K562 (cell line): ENCODE data around the gene OXNAD1. TPM values are rescaled to one million over a fixed set of nuclear protein-coding genes. Genes with fewer than 3 reads are reported as not detected.

Source experiments
- ATAC-seq: fragments of 200-7000 bp; cut with Tn5 transposase; 3 replicates; pipeline ENCODE4 v1.9.1; 2020; ENCODE audit warnings: moderate library complexity
- BruUV-seq: library from RNA; stranded (reverse); fragments of 400-500 nt; replicated peaks from 2 replicates; lab custom pipeline; 2021; lab: Mats Ljungman, UMichigan
- CTCF ChIA-PET: fragments of 300-600 bp; formaldehyde crosslinking; extraction: SDS; loops from one replicate; lab custom pipeline; 2021; ENCODE audit warnings: low intra/inter-chr PET ratio; lab: Yijun Ruan, JAX
- POLR2A ChIA-PET: fragments of 300-600, 350-650 bp; sonication (Branson Sonifier 250); formaldehyde crosslinking; extraction: SDS; loops from one replicate; lab custom pipeline; 2021; ENCODE audit warnings: antibody characterized with exemption, inconsistent platforms; lab: Yijun Ruan, JAX
- DNase-seq, 4 experiments: peaks; one replicate each; pipeline versions ENCODE4 v3.0.0 to v3.0.0-alpha.2; 2011 to 2018; ENCODE audit warnings: low spot score in 3 of 4, mixed read lengths in 3 of 4; ENCODE audit errors: extremely low read depth in 1 of 4
- FAIRE-seq: peaks from 2 replicates; lab custom pipeline; 2011; peaks lifted over from hg19 to GRCh38; lab: Jason Lieb, UNC
- H2AFZ ChIP-seq: 2 replicates; pipeline ENCODE4 v1.6.0; 2011; ENCODE audit warnings: low read depth, low read length, control low read depth, inconsistent platforms
- H3K27ac ChIP-seq: fragments of 200-600 bp; 3 replicates; pipeline ENCODE4 v1.8.0; 2011; ENCODE audit warnings: low read depth, mild to moderate bottlenecking, control low read depth, inconsistent platforms, low read length, moderate library complexity, mixed read lengths; ENCODE audit errors: extremely low read depth
- H3K27me3 ChIP-seq, 2 experiments: fragments of 300-600 bp in 1 of 2; 2 replicates in 1 of 2; 3 replicates in 1 of 2; pipeline versions ENCODE4 v1.6.0 to v1.8.0; 2011; ENCODE audit warnings: inconsistent platforms in 2 of 2, low read length in 2 of 2, mild to moderate bottlenecking in 1 of 2, mixed read lengths in 1 of 2, moderate library complexity in 1 of 2; ENCODE audit not compliant: control insufficient read depth in 2 of 2, insufficient read depth in 2 of 2
- H3K36me3 ChIP-seq: fragments of 300-600 bp; 3 replicates; pipeline ENCODE4 v1.8.0; 2011; ENCODE audit warnings: mild to moderate bottlenecking, low read length, inconsistent platforms; ENCODE audit not compliant: control insufficient read depth, insufficient read depth
- H3K4me1 ChIP-seq, 2 experiments: fragments of 200-600 bp in 1 of 2; replicated peaks in 1 of 2; 2 replicates in 1 of 2; 3 replicates in 1 of 2; pipeline versions ENCODE4 v1.5.1 to v1.8.0; 2011; ENCODE audit warnings: inconsistent platforms in 2 of 2, low read length in 2 of 2, mild to moderate bottlenecking in 1 of 2, mixed read lengths in 1 of 2, moderate library complexity in 1 of 2; ENCODE audit not compliant: control insufficient read depth in 2 of 2, insufficient read depth in 2 of 2
- H3K4me2 ChIP-seq: 2 replicates; pipeline ENCODE4 v1.6.1; 2011; ENCODE audit warnings: low read length, control low read depth, inconsistent platforms, mixed read lengths; ENCODE audit not compliant: insufficient read depth
- H3K4me3 ChIP-seq: fragments of 200-600 bp; sonication (generic), shearing (Covaris generic); 2 replicates; pipeline ENCODE4 v1.5.1; 2016; ENCODE audit warnings: control low read depth, inconsistent platforms
- H3K79me2 ChIP-seq: fragments of 200-600 bp; 3 replicates; pipeline ENCODE4 v1.8.0; 2011; ENCODE audit warnings: low read length, inconsistent platforms; ENCODE audit not compliant: control insufficient read depth, insufficient read depth
- H3K9ac ChIP-seq, 2 experiments: 2 replicates each; pipeline versions ENCODE4 v1.6.0 to v1.6.1; 2011; ENCODE audit warnings: low read depth in 2 of 2, low read length in 2 of 2, control low read depth in 1 of 2, inconsistent platforms in 1 of 2, mild to moderate bottlenecking in 1 of 2, mixed read lengths in 1 of 2; ENCODE audit not compliant: insufficient read depth in 1 of 2
- H3K9me1 ChIP-seq: one replicate; pipeline ENCODE4 v1.6.0; 2011; ENCODE audit warnings: inconsistent platforms, mild to moderate bottlenecking, low read length, moderate library complexity; ENCODE audit not compliant: control insufficient read depth, insufficient read depth
- H3K9me3 ChIP-seq: replicated peaks from 2 replicates; pipeline ENCODE4 v1.5.1; 2011; ENCODE audit warnings: low read depth, low read length, inconsistent platforms; ENCODE audit not compliant: control insufficient read depth, insufficient read depth
- H4K20me1 ChIP-seq: replicated peaks from 2 replicates; pipeline ENCODE4 v1.6.1; 2011; ENCODE audit warnings: low read length, inconsistent platforms, mixed read lengths; ENCODE audit not compliant: control insufficient read depth, insufficient read depth
- BHLHE40 ChIP-seq: IDR thresholded peaks from 2 replicates; pipeline ENCODE4 v1.6.1; 2011; ENCODE audit warnings: low read length, improper control_type of control experiment
- HNRNPLL ChIP-seq: fragments of 200-400 bp; formaldehyde crosslinking; IDR thresholded peaks from 2 replicates; pipeline ENCODE4 v1.6.1; 2017; ENCODE audit warnings: low read length, low read depth, mild to moderate bottlenecking; ENCODE audit not compliant: poor library complexity, severe bottlenecking
- PRMT5 ChIP-seq: sonication (generic); formaldehyde crosslinking; IDR thresholded peaks from 2 replicates; pipeline ENCODE4 v1.5.0; 2020; ENCODE audit warnings: missing genetic modification reagents
- RUNX1 ChIP-seq: sonication (generic); IDR thresholded peaks from 2 replicates; pipeline ENCODE4 v1.6.1; 2016; ENCODE audit warnings: antibody characterized with exemption, low read depth
- SMAD1 ChIP-seq: fragments of 150-350 bp; IDR thresholded peaks from 2 replicates; pipeline ENCODE4 v1.6.1; 2014; ENCODE audit warnings: low read length, low read depth; ENCODE audit not compliant: partially characterized antibody
- ZNF175 ChIP-seq: fragments of 200-800 bp; sonication (Bioruptor generic); IDR thresholded peaks from 2 replicates; pipeline ENCODE4 v1.6.1; 2016; ENCODE audit warnings: low read depth, mild to moderate bottlenecking, missing genetic modification characterization, missing compliant biosample characterization
- ZNF444 ChIP-seq: fragments of 250-450 bp; sonication (Bioruptor Pico); IDR thresholded peaks from 2 replicates; pipeline ENCODE4 v1.4.0; 2020; ENCODE audit warnings: mild to moderate bottlenecking, moderate library complexity
- ZNF695 ChIP-seq: fragments of 450-650 bp; formaldehyde crosslinking; IDR thresholded peaks from 2 replicates; pipeline ENCODE4 v1.4.0; 2020; ENCODE audit warnings: mild to moderate bottlenecking, moderate library complexity
- WGBS: fragments of 100-300 bp; shearing (Covaris generic); methylation state at CpG from one replicate; pipeline ENCODE4 v1.1.6; 2016; ENCODE audit warnings: low coverage, mixed read lengths; ENCODE audit not compliant: insufficient coverage; ENCODE audit errors: missing lambda C conversion rate; 5-methylcytosine and 5-hydroxymethylcytosine counted together
- in situ Hi-C: fragments of 300-500 bp; cut with MboI; formaldehyde crosslinking; loops from 4 replicates; pipeline ENCODE4 v1.15.0; 2018; ENCODE audit warnings: inconsistent platforms, mixed read lengths
- intact Hi-C: fragments of 100-400 bp; cut with micrococcal nuclease; formaldehyde crosslinking; loops from 2 replicates; pipeline ENCODE4 v1.14.2; 2022
- polyA plus RNA-seq, 8 experiments: library from polyadenylated mRNA; depleted of rRNA in 4 of 8; stranded (reverse) in 5 of 8; unstranded in 3 of 8; fragments of >200 nt; fragmentation: Nextera tagmentation in 2 of 8; fragmentation: Illumina TruSeq in 1 of 8; extraction: Ambion mirVana in 2 of 8; extraction: Trizol in 1 of 8; gene quantifications; 2 replicates each; pipeline versions ENCODE4 v1.2.1 to v1.2.3, GENCODE V29; 2011 to 2014; ENCODE audit warnings: inconsistent platforms in 1 of 8, missing spikeins in 1 of 8
- total RNA-seq, 7 experiments: library from RNA; depleted of rRNA in 6 of 7; stranded (reverse); fragments of >200 nt in 6 of 7; fragmentation: Illumina TruSeq in 2 of 7; extraction: Trizol in 2 of 7; gene quantifications; 2 replicates each; pipeline versions ENCODE4 v1.2.1 to v1.2.3, GENCODE V29; 2011 to 2021; ENCODE audit warnings: low replicate concordance in 1 of 7
- TF ChIP-seq, protein P1 (sequence below), 2 experiments: fragments of 450-650 bp; IDR thresholded peaks; 2 replicates each; pipeline ENCODE4 v1.6.1; 2018; ENCODE audit warnings: mild to moderate bottlenecking in 2 of 2, low read depth in 1 of 2; ENCODE audit not compliant: partially characterized antibody in 2 of 2
- TF ChIP-seq, protein P2 (sequence below): fragments of 450-650 bp; formaldehyde crosslinking; IDR thresholded peaks from 2 replicates; pipeline ENCODE4 v1.4.0; 2020; ENCODE audit warnings: mild to moderate bottlenecking, moderate library complexity

OXNAD1 gene
- total and polyA plus RNA-seq, 9 of the 15 experiments (the other 6 are each of a cell fraction or from before 2014, with no cell fraction given), result 12.8 to 44.4 (median 41.1) TPM

DNA sequence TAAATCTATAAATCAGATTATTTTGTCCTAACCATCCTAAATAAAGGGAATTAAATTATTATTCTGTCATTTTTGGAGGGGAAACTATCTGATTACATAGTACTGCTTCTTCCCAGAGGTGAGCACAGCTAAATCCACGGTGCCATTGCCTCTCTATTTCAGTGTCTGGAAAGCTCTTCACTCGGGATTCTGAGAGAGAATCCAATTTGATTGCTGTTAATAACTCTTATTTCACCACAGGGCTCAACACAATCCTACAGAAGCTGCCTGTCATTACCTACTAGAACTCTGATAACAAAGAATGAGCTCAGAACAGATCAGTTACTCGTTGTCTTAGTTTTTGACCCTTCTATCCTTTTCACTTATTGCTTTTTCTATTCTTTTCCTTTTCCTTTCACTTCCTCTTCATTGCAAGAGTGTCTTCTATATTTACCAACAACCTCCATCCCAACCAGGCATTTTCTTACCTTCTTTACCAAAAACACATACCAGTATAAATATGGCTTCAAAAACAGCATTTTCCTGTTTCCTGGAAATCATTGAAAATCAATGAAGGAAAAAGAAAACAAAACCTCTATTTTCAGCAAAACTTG, 30.4 kb downstream of the OXNAD1 start:
- no peaks in the 10 kb centered on the region for H3K9me1 ChIP-seq
- ATAC-seq (no peak), DNase-seq (no peak), FAIRE-seq (no peak)
- WGBS, result 74% methylated on average over 3 of the region's 3 CpGs
- intact Hi-C loops (no loop called here), in situ Hi-C loops (no loop called here)
- CTCF ChIA-PET, result no interaction called here
- H3K79me2 ChIP-seq, result peaks cover 26% of the 10 kb centered on the region
- H3K9me3 ChIP-seq, result peaks cover 5% of the 10 kb centered on the region
- no TSS peak for BruUV-seq
- no peak overlapping the region for H2AFZ ChIP-seq
- H3K27ac ChIP-seq, result no peak overlapping the region
- H3K4me3 ChIP-seq, result no peak overlapping the region
- TF ChIP-seq SMAD1, result no peak
- TF ChIP-seq ZNF175, result no peak
- TF ChIP-seq PRMT5 (CRISPR knock-in tag), result no peak
- TF ChIP-seq, protein P1, sequence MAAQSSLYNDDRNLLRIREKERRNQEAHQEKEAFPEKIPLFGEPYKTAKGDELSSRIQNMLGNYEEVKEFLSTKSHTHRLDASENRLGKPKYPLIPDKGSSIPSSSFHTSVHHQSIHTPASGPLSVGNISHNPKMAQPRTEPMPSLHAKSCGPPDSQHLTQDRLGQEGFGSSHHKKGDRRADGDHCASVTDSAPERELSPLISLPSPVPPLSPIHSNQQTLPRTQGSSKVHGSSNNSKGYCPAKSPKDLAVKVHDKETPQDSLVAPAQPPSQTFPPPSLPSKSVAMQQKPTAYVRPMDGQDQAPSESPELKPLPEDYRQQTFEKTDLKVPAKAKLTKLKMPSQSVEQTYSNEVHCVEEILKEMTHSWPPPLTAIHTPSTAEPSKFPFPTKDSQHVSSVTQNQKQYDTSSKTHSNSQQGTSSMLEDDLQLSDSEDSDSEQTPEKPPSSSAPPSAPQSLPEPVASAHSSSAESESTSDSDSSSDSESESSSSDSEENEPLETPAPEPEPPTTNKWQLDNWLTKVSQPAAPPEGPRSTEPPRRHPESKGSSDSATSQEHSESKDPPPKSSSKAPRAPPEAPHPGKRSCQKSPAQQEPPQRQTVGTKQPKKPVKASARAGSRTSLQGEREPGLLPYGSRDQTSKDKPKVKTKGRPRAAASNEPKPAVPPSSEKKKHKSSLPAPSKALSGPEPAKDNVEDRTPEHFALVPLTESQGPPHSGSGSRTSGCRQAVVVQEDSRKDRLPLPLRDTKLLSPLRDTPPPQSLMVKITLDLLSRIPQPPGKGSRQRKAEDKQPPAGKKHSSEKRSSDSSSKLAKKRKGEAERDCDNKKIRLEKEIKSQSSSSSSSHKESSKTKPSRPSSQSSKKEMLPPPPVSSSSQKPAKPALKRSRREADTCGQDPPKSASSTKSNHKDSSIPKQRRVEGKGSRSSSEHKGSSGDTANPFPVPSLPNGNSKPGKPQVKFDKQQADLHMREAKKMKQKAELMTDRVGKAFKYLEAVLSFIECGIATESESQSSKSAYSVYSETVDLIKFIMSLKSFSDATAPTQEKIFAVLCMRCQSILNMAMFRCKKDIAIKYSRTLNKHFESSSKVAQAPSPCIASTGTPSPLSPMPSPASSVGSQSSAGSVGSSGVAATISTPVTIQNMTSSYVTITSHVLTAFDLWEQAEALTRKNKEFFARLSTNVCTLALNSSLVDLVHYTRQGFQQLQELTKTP (IDR thresholded peaks at IDR 0.05; ENCODE audit: low read depth in 1 of 2, partially characterized antibody in 2 of 2), result no peak
- no peak for TF ChIP-seq ZNF695 (CRISPR knock-in tag)
- TF ChIP-seq BHLHE40, result no peak
- no peak for TF ChIP-seq RUNX1
- TF ChIP-seq ZNF444 (CRISPR knock-in tag), result no peak
- TF ChIP-seq, protein P2, sequence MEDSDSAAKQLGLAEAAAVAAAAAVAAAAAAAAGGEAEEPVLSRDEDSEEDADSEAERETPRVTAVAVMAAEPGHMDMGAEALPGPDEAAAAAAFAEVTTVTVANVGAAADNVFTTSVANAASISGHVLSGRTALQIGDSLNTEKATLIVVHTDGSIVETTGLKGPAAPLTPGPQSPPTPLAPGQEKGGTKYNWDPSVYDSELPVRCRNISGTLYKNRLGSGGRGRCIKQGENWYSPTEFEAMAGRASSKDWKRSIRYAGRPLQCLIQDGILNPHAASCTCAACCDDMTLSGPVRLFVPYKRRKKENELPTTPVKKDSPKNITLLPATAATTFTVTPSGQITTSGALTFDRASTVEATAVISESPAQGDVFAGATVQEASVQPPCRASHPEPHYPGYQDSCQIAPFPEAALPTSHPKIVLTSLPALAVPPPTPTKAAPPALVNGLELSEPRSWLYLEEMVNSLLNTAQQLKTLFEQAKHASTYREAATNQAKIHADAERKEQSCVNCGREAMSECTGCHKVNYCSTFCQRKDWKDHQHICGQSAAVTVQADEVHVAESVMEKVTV (CRISPR knock-in tag), result no peak
- TF ChIP-seq HNRNPLL, result no peak
- H3K4me1 ChIP-seq, result peaks cover 0 to 9% of the 10 kb centered on the region in 2 experiments; a peak in 3 of 5 replicates
- H3K27me3 ChIP-seq, result no peaks in the 10 kb centered on the region
- POLR2A ChIA-PET, result interaction anchor here (0.6 to 2.7 kb wide), 6 partner anchors 8 to 44 kb away, joined by 3 to 15 read pairs (median 4); partner anchors contain the start of genes DPH3 and OXNAD1
- H3K9ac ChIP-seq, result no peak overlapping the region
- H3K4me2 ChIP-seq, result no peak overlapping the region
- H3K36me3 ChIP-seq, result peaks cover 89% of the 10 kb centered on the region
- H4K20me1 ChIP-seq, result no peaks in the 10 kb centered on the region
